Measurements from ENCODE around the gene LHFPL6.

LHFPL6 gene

GRCh38 chr13:39452834-39453233 lies 150.2 kb downstream of the LHFPL6 start:
- Histone ChIP-seq H2BK120ac (ENCODE audit: low read depth, low read length) (no peak overlapping the region), H4K8ac (ENCODE audit: low read depth, low read length) (no peak overlapping the region), H3K4me2 (ENCODE audit: insufficient read depth, low read length, poor library complexity, severe bottlenecking) (no peak overlapping the region), H3K23ac (ENCODE audit: low read depth, low read length, poor library complexity) (no peak overlapping the region), H3K14ac (ENCODE audit: low read length) (no peak overlapping the region), H4K91ac (ENCODE audit: low read depth, low read length, poor library complexity) (no peak overlapping the region), H2BK5ac (ENCODE audit: low read length) (no peak overlapping the region), H2BK15ac (ENCODE audit: low read length) (no peak overlapping the region), H2AK5ac (ENCODE audit: low read depth, low read length) (no peak overlapping the region), H3K79me1 (ENCODE audit: low read depth, low read length) (no peaks in the 10 kb centered on the region), H3K4ac (ENCODE audit: low read length) (no peak overlapping the region), H3K36me3 (replicated peaks in 1 of 2; ENCODE audit: control insufficient read depth in 2 of 2, insufficient read depth in 2 of 2, low read length in 2 of 2) (peaks cover 0 to 2% of the 10 kb centered on the region in 2 donors), H2AFZ (ENCODE audit: low read length) (no peak overlapping the region), H3K27ac (replicated peaks; ENCODE audit: low read length) (no peak overlapping the region), H3K27me3 (ENCODE audit: control insufficient read depth in 3 of 3, insufficient read depth in 3 of 3, low read depth in 1 of 3, low read length in 3 of 3) (no peaks in the 10 kb centered on the region), H3K4me3 (ENCODE audit: low read length in 2 of 2) (no peak overlapping the region), H3K18ac (ENCODE audit: low read length) (no peak overlapping the region), H3K9me3 (replicated peaks in 1 of 2; ENCODE audit: control insufficient read depth in 2 of 2, insufficient read depth in 1 of 2, low read depth in 1 of 2, low read length in 2 of 2) (peaks cover 0 to 6% of the 10 kb centered on the region in 2 donors), H3K9ac (ENCODE audit: low read depth, low read length, poor library complexity) (no peak overlapping the region), H3K4me1 (ENCODE audit: control insufficient read depth in 2 of 2, insufficient read depth in 1 of 2, low read depth in 1 of 2, low read length in 2 of 2) (peaks cover 5 to 27% of the 10 kb centered on the region in 2 donors), H2BK12ac (ENCODE audit: low read length) (no peak overlapping the region)
- no peak for DNase-seq (ENCODE audit: low spot score)
- WGBS, 2 donors (ENCODE audit: extremely low coverage in 2 of 2, insufficient read length in 2 of 2, insufficient replicate concordance in 1 of 2): no CpG with 5 or more reads among the region's 1 CpG

GRCh38 chr13:39452417-39452816 lies 150.6 kb downstream of the LHFPL6 start:
- Histone ChIP-seq H3K18ac (ENCODE audit: low read length) (no peak overlapping the region), H3K14ac (ENCODE audit: low read length) (no peak overlapping the region), H2BK120ac (ENCODE audit: low read depth, low read length) (no peak overlapping the region), H3K36me3 (replicated peaks in 1 of 2; ENCODE audit: control insufficient read depth in 2 of 2, insufficient read depth in 2 of 2, low read length in 2 of 2) (peaks cover 0 to 2% of the 10 kb centered on the region in 2 donors), H3K9ac (ENCODE audit: low read depth, low read length, poor library complexity) (no peak overlapping the region), H4K8ac (ENCODE audit: low read depth, low read length) (no peak overlapping the region), H2AFZ (ENCODE audit: low read length) (no peak overlapping the region), H3K4me1 (ENCODE audit: control insufficient read depth in 2 of 2, insufficient read depth in 1 of 2, low read depth in 1 of 2, low read length in 2 of 2) (peaks cover 6 to 27% of the 10 kb centered on the region in 2 donors), H3K4me3 (ENCODE audit: low read length in 2 of 2) (no peak overlapping the region), H4K91ac (ENCODE audit: low read depth, low read length, poor library complexity) (no peak overlapping the region), H3K23ac (ENCODE audit: low read depth, low read length, poor library complexity) (no peak overlapping the region), H3K27me3 (ENCODE audit: control insufficient read depth in 3 of 3, insufficient read depth in 3 of 3, low read depth in 1 of 3, low read length in 3 of 3) (no peaks in the 10 kb centered on the region), H2BK5ac (ENCODE audit: low read length) (no peak overlapping the region), H2BK12ac (ENCODE audit: low read length) (no peak overlapping the region), H3K79me1 (ENCODE audit: low read depth, low read length) (no peaks in the 10 kb centered on the region), H3K4me2 (ENCODE audit: insufficient read depth, low read length, poor library complexity, severe bottlenecking) (no peak overlapping the region), H2BK15ac (ENCODE audit: low read length) (no peak overlapping the region), H3K27ac (replicated peaks; ENCODE audit: low read length) (no peak overlapping the region), H2AK5ac (ENCODE audit: low read depth, low read length) (no peak overlapping the region), H3K4ac (ENCODE audit: low read length) (no peak overlapping the region), H3K9me3 (replicated peaks in 1 of 2; ENCODE audit: control insufficient read depth in 2 of 2, insufficient read depth in 1 of 2, low read depth in 1 of 2, low read length in 2 of 2) (peaks cover 0 to 4% of the 10 kb centered on the region in 2 donors)
- DNase-seq (ENCODE audit: low spot score): no peak
- WGBS, 2 donors (ENCODE audit: extremely low coverage in 2 of 2, insufficient read length in 2 of 2, insufficient replicate concordance in 1 of 2): no CpG with 5 or more reads among the region's 3 CpGs

DNA sequence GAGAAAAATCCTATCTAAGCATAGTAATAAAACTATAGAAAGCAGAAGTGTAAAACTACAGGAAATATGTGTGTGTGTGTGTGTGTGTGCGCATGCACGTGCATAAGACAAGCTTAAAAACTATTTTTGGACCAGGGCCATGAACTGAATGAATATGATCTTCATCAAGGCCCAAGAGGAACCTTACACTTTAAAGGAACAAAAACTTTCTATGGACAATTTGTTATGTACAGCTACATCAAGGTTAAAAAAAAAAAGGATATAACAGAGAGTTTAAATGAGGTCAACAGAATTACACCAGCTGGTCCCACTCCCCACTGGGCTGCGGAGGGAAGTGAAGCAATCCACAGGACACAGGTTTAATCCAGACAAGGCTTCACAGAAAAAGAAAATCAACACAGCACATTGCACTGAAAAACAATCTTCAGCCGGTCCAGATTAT lies 151.1 kb downstream of the LHFPL6 start:
- DNase-seq (ENCODE audit: low spot score): no peak
- Histone ChIP-seq H3K4me3 (ENCODE audit: low read length in 2 of 2) (no peak overlapping the region), H4K8ac (ENCODE audit: low read depth, low read length) (no peak overlapping the region), H2BK5ac (ENCODE audit: low read length) (no peak overlapping the region), H2BK15ac (ENCODE audit: low read length) (no peak overlapping the region), H3K9ac (ENCODE audit: low read depth, low read length, poor library complexity) (no peak overlapping the region), H3K4me1 (ENCODE audit: control insufficient read depth in 2 of 2, insufficient read depth in 1 of 2, low read depth in 1 of 2, low read length in 2 of 2) (peaks cover 7 to 27% of the 10 kb centered on the region in 2 donors), H3K9me3 (replicated peaks in 1 of 2; ENCODE audit: control insufficient read depth in 2 of 2, insufficient read depth in 1 of 2, low read depth in 1 of 2, low read length in 2 of 2) (no peaks in the 10 kb centered on the region), H3K36me3 (replicated peaks in 1 of 2; ENCODE audit: control insufficient read depth in 2 of 2, insufficient read depth in 2 of 2, low read length in 2 of 2) (no peaks in the 10 kb centered on the region), H2BK120ac (ENCODE audit: low read depth, low read length) (no peak overlapping the region), H3K27me3 (ENCODE audit: control insufficient read depth in 3 of 3, insufficient read depth in 3 of 3, low read depth in 1 of 3, low read length in 3 of 3) (no peaks in the 10 kb centered on the region), H3K4ac (ENCODE audit: low read length) (no peak overlapping the region), H2BK12ac (ENCODE audit: low read length) (no peak overlapping the region), H3K4me2 (ENCODE audit: insufficient read depth, low read length, poor library complexity, severe bottlenecking) (no peak overlapping the region), H3K79me1 (ENCODE audit: low read depth, low read length) (no peaks in the 10 kb centered on the region), H2AFZ (ENCODE audit: low read length) (no peak overlapping the region), H4K91ac (ENCODE audit: low read depth, low read length, poor library complexity) (no peak overlapping the region), H3K23ac (ENCODE audit: low read depth, low read length, poor library complexity) (no peak overlapping the region), H3K27ac (replicated peaks; ENCODE audit: low read length) (no peak overlapping the region), H2AK5ac (ENCODE audit: low read depth, low read length) (no peak overlapping the region), H3K18ac (ENCODE audit: low read length) (no peak overlapping the region), H3K14ac (ENCODE audit: low read length) (no peak overlapping the region)
- WGBS, 2 donors (ENCODE audit: extremely low coverage in 2 of 2, insufficient read length in 2 of 2, insufficient replicate concordance in 1 of 2): no CpG with 5 or more reads among the region's 4 CpGs

- Histone ChIP-seq H3K27me3 (ENCODE audit: control insufficient read depth in 3 of 3, insufficient read depth in 3 of 3, low read depth in 1 of 3, low read length in 3 of 3) (no peaks in the 10 kb centered on the region), H2AFZ (ENCODE audit: low read length) (no peak overlapping the region), H3K9me3 (replicated peaks in 1 of 2; ENCODE audit: control insufficient read depth in 2 of 2, insufficient read depth in 1 of 2, low read depth in 1 of 2, low read length in 2 of 2) (no peaks in the 10 kb centered on the region), H2BK5ac (ENCODE audit: low read length) (no peak overlapping the region), H3K9ac (ENCODE audit: low read depth, low read length, poor library complexity) (no peak overlapping the region), H3K36me3 (replicated peaks in 1 of 2; ENCODE audit: control insufficient read depth in 2 of 2, insufficient read depth in 2 of 2, low read length in 2 of 2) (no peaks in the 10 kb centered on the region), H2BK15ac (ENCODE audit: low read length) (no peak overlapping the region), H3K23ac (ENCODE audit: low read depth, low read length, poor library complexity) (no peak overlapping the region), H3K4ac (ENCODE audit: low read length) (no peak overlapping the region), H3K27ac (replicated peaks; ENCODE audit: low read length) (no peak overlapping the region), H4K8ac (ENCODE audit: low read depth, low read length) (no peak overlapping the region), H3K14ac (ENCODE audit: low read length) (no peak overlapping the region), H2AK5ac (ENCODE audit: low read depth, low read length) (no peak overlapping the region), H2BK12ac (ENCODE audit: low read length) (no peak overlapping the region), H3K4me1 (ENCODE audit: control insufficient read depth in 2 of 2, insufficient read depth in 1 of 2, low read depth in 1 of 2, low read length in 2 of 2) (peaks cover 7 to 27% of the 10 kb centered on the region in 2 donors), H2BK120ac (ENCODE audit: low read depth, low read length) (no peak overlapping the region), H4K91ac (ENCODE audit: low read depth, low read length, poor library complexity) (no peak overlapping the region), H3K4me3 (ENCODE audit: low read length in 2 of 2) (no peak overlapping the region), H3K79me1 (ENCODE audit: low read depth, low read length) (no peaks in the 10 kb centered on the region), H3K4me2 (ENCODE audit: insufficient read depth, low read length, poor library complexity, severe bottlenecking) (no peak overlapping the region), H3K18ac (ENCODE audit: low read length) (no peak overlapping the region)
- WGBS, 2 donors (ENCODE audit: extremely low coverage in 2 of 2, insufficient read length in 2 of 2, insufficient replicate concordance in 1 of 2): no CpG with 5 or more reads among the region's 1 CpG
- DNase-seq (ENCODE audit: low spot score): no peak
These were observed 151.7 kb downstream of the LHFPL6 start for GRCh38 chr13:39451301-39451700.

Measured in neuronal stem cell (in vitro differentiated cells).